ENCODE data around the gene YTHDC2.

Gene YTHDC2

DNA sequence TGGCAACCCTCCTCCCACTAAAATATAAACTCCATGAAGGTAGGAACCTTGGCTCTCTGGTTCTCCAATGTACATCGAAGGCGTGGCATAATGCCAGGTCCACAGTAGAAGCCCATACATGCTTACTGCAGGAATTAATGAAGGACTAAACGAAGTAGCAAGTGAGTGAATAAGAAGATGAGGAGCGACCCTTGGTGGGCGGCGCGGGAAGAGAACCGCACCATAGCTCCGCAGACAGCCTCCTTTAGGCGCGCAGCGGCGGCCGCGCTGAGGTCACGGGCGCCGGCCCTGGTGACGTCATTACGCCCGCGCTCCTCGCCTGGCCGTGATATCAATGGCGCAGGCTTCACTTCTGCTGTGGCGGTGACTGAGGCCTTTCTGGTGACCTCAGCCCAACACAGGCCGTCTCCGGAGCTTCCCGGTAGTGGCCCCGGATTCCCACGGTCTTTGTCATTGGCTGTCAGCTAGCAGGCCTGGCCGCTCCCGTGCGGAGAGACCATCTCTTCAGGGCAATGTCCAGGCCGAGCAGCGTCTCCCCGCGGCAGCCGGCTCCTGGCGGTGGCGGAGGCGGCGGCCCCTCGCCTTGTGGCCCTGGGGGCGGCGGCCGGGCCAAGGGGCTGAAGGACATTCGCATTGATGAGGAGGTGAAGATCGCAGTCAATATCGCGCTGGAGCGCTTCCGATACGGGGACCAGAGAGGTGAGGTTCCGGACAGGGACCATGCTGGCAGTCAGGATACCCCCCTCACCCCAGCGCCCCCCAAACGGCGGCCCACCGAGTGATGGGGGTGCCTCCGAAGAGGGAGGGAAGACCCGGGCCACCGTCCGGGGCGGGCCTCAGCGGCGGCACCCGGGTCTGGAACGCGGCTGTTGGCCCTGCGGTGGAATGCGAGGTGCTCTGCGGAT lies at the start of gene YTHDC2:
Gene YTHDC2 (plus strand): TSS at position 311 of the 905 bp plus-strand sequence. CDS start 202 bp downstream, at position 513.
- Histone ChIP-seq H3K4me3 (ENCODE audit: low read depth, low read length) (peak within 1 kb of the TSS; percentile 78), H3K27me3 (ENCODE audit: control insufficient read depth, insufficient read depth, low read length) (no peaks in the 10 kb centered on the region), H3K9ac (ENCODE audit: low read depth, low read length) (peak within 1 kb of the TSS; percentile 85), H3K4me1 (ENCODE audit: control insufficient read depth, insufficient read depth, low read length) (no peaks in the 10 kb centered on the region), H3K36me3 (ENCODE audit: control insufficient read depth, insufficient read depth, low read length) (no peaks in the 10 kb centered on the region), H3K9me3 (ENCODE audit: control insufficient read depth, insufficient read depth, low read length) (no peaks in the 10 kb centered on the region)

GRCh38 chr5:113474100-113474728 lies 39.3 kb upstream of the YTHDC2 start:
- Histone ChIP-seq H3K9me3 (ENCODE audit: control insufficient read depth, insufficient read depth, low read length) (peaks cover 6% of the 10 kb centered on the region), H3K9ac (ENCODE audit: low read depth, low read length) (no peak overlapping the region), H3K4me1 (ENCODE audit: control insufficient read depth, insufficient read depth, low read length) (no peaks in the 10 kb centered on the region), H3K36me3 (ENCODE audit: control insufficient read depth, insufficient read depth, low read length) (no peaks in the 10 kb centered on the region), H3K4me3 (ENCODE audit: low read depth, low read length) (no peak overlapping the region), H3K27me3 (ENCODE audit: control insufficient read depth, insufficient read depth, low read length) (no peaks in the 10 kb centered on the region)

- Histone ChIP-seq H3K27me3 (ENCODE audit: control insufficient read depth, insufficient read depth, low read length) (no peaks in the 10 kb centered on the region), H3K9ac (ENCODE audit: low read depth, low read length) (no peak overlapping the region), H3K4me1 (ENCODE audit: control insufficient read depth, insufficient read depth, low read length) (no peaks in the 10 kb centered on the region)
Measured at GRCh38 chr5:113478691-113479090, 34.8 kb upstream of the YTHDC2 start.

GRCh38 chr5:113480243-113480642 lies 33.3 kb upstream of the YTHDC2 start:
- H3K36me3 ChIP-seq (ENCODE audit: control insufficient read depth, insufficient read depth, low read length), result no peaks in the 10 kb centered on the region
- H3K9me3 ChIP-seq (ENCODE audit: control insufficient read depth, insufficient read depth, low read length), result no peaks in the 10 kb centered on the region
- H3K27me3 ChIP-seq (ENCODE audit: control insufficient read depth, insufficient read depth, low read length), result no peaks in the 10 kb centered on the region
- no peaks in the 10 kb centered on the region for H3K4me1 ChIP-seq (ENCODE audit: control insufficient read depth, insufficient read depth, low read length)
- no peak overlapping the region for H3K9ac ChIP-seq (ENCODE audit: low read depth, low read length)
- no peak overlapping the region for H3K4me3 ChIP-seq (ENCODE audit: low read depth, low read length)

More at GRCh38 chr5:113478691-113479090, 34.8 kb upstream of the YTHDC2 start:
- no peak overlapping the region for H3K4me3 ChIP-seq (ENCODE audit: low read depth, low read length)
- H3K9me3 ChIP-seq (ENCODE audit: control insufficient read depth, insufficient read depth, low read length), result no peaks in the 10 kb centered on the region
- H3K36me3 ChIP-seq (ENCODE audit: control insufficient read depth, insufficient read depth, low read length), result no peaks in the 10 kb centered on the region

- H3K4me1 ChIP-seq (ENCODE audit: control insufficient read depth, insufficient read depth, low read length), result peaks cover 2% of the 10 kb centered on the region
- peaks cover 5% of the 10 kb centered on the region for H3K9me3 ChIP-seq (ENCODE audit: control insufficient read depth, insufficient read depth, low read length)
- H3K27me3 ChIP-seq (ENCODE audit: control insufficient read depth, insufficient read depth, low read length), result peaks cover 39% of the 10 kb centered on the region
- H3K36me3 ChIP-seq (ENCODE audit: control insufficient read depth, insufficient read depth, low read length), result no peaks in the 10 kb centered on the region
- no peak overlapping the region for H3K9ac ChIP-seq (ENCODE audit: low read depth, low read length)
- H3K4me3 ChIP-seq (ENCODE audit: low read depth, low read length), result peak overlapping the region; percentile 60
Measured at GRCh38 chr5:113487416-113487780, 26.1 kb upstream of the YTHDC2 start.

DNA sequence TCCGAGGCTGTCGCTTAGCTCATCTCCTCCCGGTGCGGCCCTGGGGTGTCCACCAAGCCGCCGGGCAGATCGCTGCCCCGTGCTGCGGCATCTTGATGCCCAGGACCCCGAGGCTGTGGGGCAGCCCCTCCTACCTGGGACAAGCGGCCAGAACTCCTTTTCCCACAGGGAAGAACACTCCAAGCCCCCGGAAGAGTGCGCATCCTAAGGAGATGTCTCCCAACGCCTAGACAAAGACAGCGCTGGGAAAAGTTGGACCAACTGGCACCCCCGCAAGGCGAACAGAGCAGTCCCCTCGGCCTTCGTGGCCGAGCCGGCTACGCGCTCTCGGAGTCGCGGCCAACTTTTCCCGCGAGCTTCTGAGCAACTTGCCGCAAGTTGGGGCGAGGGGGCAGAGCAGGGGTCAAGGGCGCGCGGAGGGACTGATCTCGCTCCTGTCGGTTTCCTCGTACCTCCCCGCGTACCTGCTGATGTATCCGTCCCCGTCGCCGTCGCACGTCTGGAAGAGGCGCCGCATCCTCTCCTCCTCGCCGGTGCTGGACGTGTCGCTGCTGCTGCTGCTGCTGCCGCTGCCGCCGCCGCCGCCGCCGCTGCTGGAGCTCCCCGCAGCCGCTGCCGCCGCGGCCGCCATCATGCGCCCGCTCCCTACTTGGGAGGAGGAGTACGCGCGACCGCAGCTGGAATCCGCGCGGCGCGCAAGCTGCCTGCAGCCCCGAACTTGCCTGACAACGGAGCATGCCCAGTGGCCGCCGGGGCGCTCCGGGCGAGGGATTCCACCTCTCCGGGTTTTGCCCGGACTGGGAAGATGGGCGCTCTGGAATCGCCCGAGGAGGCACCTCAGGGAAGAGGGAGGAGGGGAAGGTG lies 25.5 kb upstream of the YTHDC2 start, which contains the start of gene MCC:
Gene MCC (minus strand): TSS at position 673 of the 864 bp plus-strand sequence.
- H3K4me1 ChIP-seq (ENCODE audit: control insufficient read depth, insufficient read depth, low read length), result peaks cover 2% of the 10 kb centered on the region
- peaks cover 39% of the 10 kb centered on the region for H3K27me3 ChIP-seq (ENCODE audit: control insufficient read depth, insufficient read depth, low read length)
- H3K4me3 ChIP-seq (ENCODE audit: low read depth, low read length), result peak within 1 kb of the TSS; percentile 60
- H3K9ac ChIP-seq (ENCODE audit: low read depth, low read length), result peak within 1 kb of the TSS; percentile 49
- peaks cover 5% of the 10 kb centered on the region for H3K9me3 ChIP-seq (ENCODE audit: control insufficient read depth, insufficient read depth, low read length)
- no peaks in the 10 kb centered on the region for H3K36me3 ChIP-seq (ENCODE audit: control insufficient read depth, insufficient read depth, low read length)

GRCh38 chr5:113488645-113489184 lies 24.8 kb upstream of the YTHDC2 start:
- Histone ChIP-seq H3K4me3 (ENCODE audit: low read depth, low read length) (peak overlapping the region; percentile 60), H3K36me3 (ENCODE audit: control insufficient read depth, insufficient read depth, low read length) (no peaks in the 10 kb centered on the region), H3K9ac (ENCODE audit: low read depth, low read length) (peak overlapping the region; percentile 49), H3K9me3 (ENCODE audit: control insufficient read depth, insufficient read depth, low read length) (peaks cover 5% of the 10 kb centered on the region), H3K4me1 (ENCODE audit: control insufficient read depth, insufficient read depth, low read length) (peaks cover 2% of the 10 kb centered on the region), H3K27me3 (ENCODE audit: control insufficient read depth, insufficient read depth, low read length) (peaks cover 39% of the 10 kb centered on the region)

- Histone ChIP-seq H3K36me3 (ENCODE audit: control insufficient read depth, insufficient read depth, low read length) (no peaks in the 10 kb centered on the region), H3K4me1 (ENCODE audit: control insufficient read depth, insufficient read depth, low read length) (peaks cover 2% of the 10 kb centered on the region), H3K9ac (ENCODE audit: low read depth, low read length) (no peak overlapping the region), H3K4me3 (ENCODE audit: low read depth, low read length) (no peak overlapping the region), H3K9me3 (ENCODE audit: control insufficient read depth, insufficient read depth, low read length) (peaks cover 5% of the 10 kb centered on the region), H3K27me3 (ENCODE audit: control insufficient read depth, insufficient read depth, low read length) (peaks cover 39% of the 10 kb centered on the region)
Measured at GRCh38 chr5:113489299-113489698, 24.2 kb upstream of the YTHDC2 start.

- Histone ChIP-seq H3K9me3 (ENCODE audit: control insufficient read depth, insufficient read depth, low read length) (peaks cover 5% of the 10 kb centered on the region), H3K36me3 (ENCODE audit: control insufficient read depth, insufficient read depth, low read length) (no peaks in the 10 kb centered on the region), H3K27me3 (ENCODE audit: control insufficient read depth, insufficient read depth, low read length) (peaks cover 39% of the 10 kb centered on the region), H3K4me1 (ENCODE audit: control insufficient read depth, insufficient read depth, low read length) (peaks cover 2% of the 10 kb centered on the region), H3K4me3 (ENCODE audit: low read depth, low read length) (no peak overlapping the region), H3K9ac (ENCODE audit: low read depth, low read length) (no peak overlapping the region)
Measured at GRCh38 chr5:113490317-113490716, 23.2 kb upstream of the YTHDC2 start.

GRCh38 chr5:113491022-113491421 lies 22.5 kb upstream of the YTHDC2 start:
- Histone ChIP-seq H3K4me3 (ENCODE audit: low read depth, low read length) (no peak overlapping the region), H3K9me3 (ENCODE audit: control insufficient read depth, insufficient read depth, low read length) (peaks cover 5% of the 10 kb centered on the region), H3K27me3 (ENCODE audit: control insufficient read depth, insufficient read depth, low read length) (peaks cover 33% of the 10 kb centered on the region), H3K4me1 (ENCODE audit: control insufficient read depth, insufficient read depth, low read length) (peaks cover 2% of the 10 kb centered on the region), H3K36me3 (ENCODE audit: control insufficient read depth, insufficient read depth, low read length) (no peaks in the 10 kb centered on the region), H3K9ac (ENCODE audit: low read depth, low read length) (no peak overlapping the region)

- Histone ChIP-seq H3K4me3 (ENCODE audit: low read depth, low read length) (no peak overlapping the region), H3K9ac (ENCODE audit: low read depth, low read length) (no peak overlapping the region), H3K27me3 (ENCODE audit: control insufficient read depth, insufficient read depth, low read length) (peaks cover 16% of the 10 kb centered on the region), H3K4me1 (ENCODE audit: control insufficient read depth, insufficient read depth, low read length) (peaks cover 2% of the 10 kb centered on the region), H3K9me3 (ENCODE audit: control insufficient read depth, insufficient read depth, low read length) (peaks cover 5% of the 10 kb centered on the region), H3K36me3 (ENCODE audit: control insufficient read depth, insufficient read depth, low read length) (no peaks in the 10 kb centered on the region)
Measured at GRCh38 chr5:113493446-113493845, 20.0 kb upstream of the YTHDC2 start.
